T-helper 1 cell treated with Interleukin-12 subunit alpha and Interleukin-12 subunit beta and Interleukin-4 antibody, amounts not matched to agents 30 μg/mL and 1 μg/mL, for 36 hours (primary cell): Measurements from ENCODE around the gene B4GALT5.

ENCODE experiments used
- H3K27ac Mint-ChIP-seq: one replicate; pipeline ENCODE4 v1.8.0; 2021; ENCODE audit warnings: mild to moderate bottlenecking, mixed read lengths
- H3K27me3 Mint-ChIP-seq: one replicate; pipeline ENCODE4 v1.8.0; 2021; ENCODE audit warnings: low read depth, mixed read lengths
- H3K36me3 Mint-ChIP-seq: one replicate; pipeline ENCODE4 v1.8.0; 2021; ENCODE audit warnings: low read depth, mixed read lengths
- H3K4me1 Mint-ChIP-seq: one replicate; pipeline ENCODE4 v1.8.0; 2021; ENCODE audit warnings: low read depth, mixed read lengths
- H3K4me3 Mint-ChIP-seq: one replicate; pipeline ENCODE4 v1.8.0; 2021; ENCODE audit warnings: mild to moderate bottlenecking, moderate library complexity, mixed read lengths
- H3K9me3 Mint-ChIP-seq: one replicate; pipeline ENCODE4 v1.8.0; 2021; ENCODE audit warnings: mixed read lengths

Gene B4GALT5

GRCh38 chr20:49601153-49601924 lies 112.3 kb downstream of the B4GALT5 start:
- Mint-ChIP-seq H3K36me3 (peaks cover 31% of the 10 kb centered on the region), H3K27me3 (no peaks in the 10 kb centered on the region), H3K4me3 (no peak overlapping the region), H3K4me1 (peaks cover 38% of the 10 kb centered on the region), H3K9me3 (no peaks in the 10 kb centered on the region), H3K27ac (peak overlapping the region; percentile 72)

GRCh38 chr20:49599746-49600113 lies 113.9 kb downstream of the B4GALT5 start:
- H3K27me3 Mint-ChIP-seq = no peaks in the 10 kb centered on the region
- H3K27ac Mint-ChIP-seq = peak overlapping the region; percentile 12
- no peak overlapping the region for H3K4me3 Mint-ChIP-seq
- H3K36me3 Mint-ChIP-seq = peaks cover 34% of the 10 kb centered on the region
- H3K9me3 Mint-ChIP-seq = no peaks in the 10 kb centered on the region
- H3K4me1 Mint-ChIP-seq = peaks cover 48% of the 10 kb centered on the region

- Mint-ChIP-seq H3K27ac (peak overlapping the region; percentile 91), H3K9me3 (no peaks in the 10 kb centered on the region), H3K4me3 (peak overlapping the region; percentile 60), H3K36me3 (peaks cover 34% of the 10 kb centered on the region), H3K27me3 (no peaks in the 10 kb centered on the region), H3K4me1 (peaks cover 57% of the 10 kb centered on the region)
Observed at GRCh38 chr20:49597825-49598395, 115.8 kb downstream of the B4GALT5 start.

GRCh38 chr20:49595811-49596561 lies 117.7 kb downstream of the B4GALT5 start:
- H3K36me3 Mint-ChIP-seq = peaks cover 37% of the 10 kb centered on the region
- H3K4me3 Mint-ChIP-seq = peak overlapping the region; percentile 74
- peaks cover 69% of the 10 kb centered on the region for H3K4me1 Mint-ChIP-seq
- peaks cover 5% of the 10 kb centered on the region for H3K9me3 Mint-ChIP-seq
- no peaks in the 10 kb centered on the region for H3K27me3 Mint-ChIP-seq
- peak overlapping the region; percentile 96 for H3K27ac Mint-ChIP-seq

- H3K27me3 Mint-ChIP-seq = no peaks in the 10 kb centered on the region
- peaks cover 38% of the 10 kb centered on the region for H3K36me3 Mint-ChIP-seq
- peak overlapping the region; percentile 96 for H3K27ac Mint-ChIP-seq
- H3K4me3 Mint-ChIP-seq = peak overlapping the region; percentile 74
- peaks cover 71% of the 10 kb centered on the region for H3K4me1 Mint-ChIP-seq
- peaks cover 8% of the 10 kb centered on the region for H3K9me3 Mint-ChIP-seq
Observed at GRCh38 chr20:49595346-49595745, 118.3 kb downstream of the B4GALT5 start.

- no peaks in the 10 kb centered on the region for H3K27me3 Mint-ChIP-seq
- H3K27ac Mint-ChIP-seq = peak overlapping the region; percentile 96
- H3K4me1 Mint-ChIP-seq = peaks cover 72% of the 10 kb centered on the region
- peak overlapping the region; percentile 74 for H3K4me3 Mint-ChIP-seq
- peaks cover 39% of the 10 kb centered on the region for H3K36me3 Mint-ChIP-seq
- H3K9me3 Mint-ChIP-seq = peaks cover 12% of the 10 kb centered on the region
Observed at GRCh38 chr20:49594931-49595315, 118.8 kb downstream of the B4GALT5 start.

- H3K4me3 Mint-ChIP-seq = peak overlapping the region; percentile 74
- H3K36me3 Mint-ChIP-seq = peaks cover 43% of the 10 kb centered on the region
- H3K27me3 Mint-ChIP-seq = no peaks in the 10 kb centered on the region
- peaks cover 15% of the 10 kb centered on the region for H3K9me3 Mint-ChIP-seq
- H3K4me1 Mint-ChIP-seq = peaks cover 75% of the 10 kb centered on the region
- peak overlapping the region; percentile 96 for H3K27ac Mint-ChIP-seq
Observed at GRCh38 chr20:49594143-49594930, 119.3 kb downstream of the B4GALT5 start.

GRCh38 chr20:49593466-49594142 lies 120.1 kb downstream of the B4GALT5 start:
- Mint-ChIP-seq H3K4me1 (peaks cover 78% of the 10 kb centered on the region), H3K4me3 (peak overlapping the region; percentile 74), H3K27ac (peak overlapping the region; percentile 96), H3K36me3 (peaks cover 45% of the 10 kb centered on the region), H3K27me3 (no peaks in the 10 kb centered on the region), H3K9me3 (peaks cover 15% of the 10 kb centered on the region)

GRCh38 chr20:49592120-49592519 lies 121.6 kb downstream of the B4GALT5 start:
- Mint-ChIP-seq H3K27ac (peak overlapping the region; percentile 96), H3K27me3 (no peaks in the 10 kb centered on the region), H3K9me3 (peaks cover 15% of the 10 kb centered on the region), H3K4me1 (peaks cover 71% of the 10 kb centered on the region), H3K4me3 (peak overlapping the region; percentile 74), H3K36me3 (peaks cover 39% of the 10 kb centered on the region)

GRCh38 chr20:49591217-49591865 lies 122.3 kb downstream of the B4GALT5 start:
- peak overlapping the region; percentile 74 for H3K4me3 Mint-ChIP-seq

GRCh38 chr20:49590163-49591017 lies 123.3 kb downstream of the B4GALT5 start:
- no peaks in the 10 kb centered on the region for H3K27me3 Mint-ChIP-seq
- H3K9me3 Mint-ChIP-seq = peaks cover 15% of the 10 kb centered on the region
- peaks cover 35% of the 10 kb centered on the region for H3K36me3 Mint-ChIP-seq
- peak overlapping the region; percentile 96 for H3K27ac Mint-ChIP-seq
- H3K4me1 Mint-ChIP-seq = peaks cover 61% of the 10 kb centered on the region
- peak overlapping the region; percentile 52 for H3K4me3 Mint-ChIP-seq

More at GRCh38 chr20:49591217-49591865, 122.3 kb downstream of the B4GALT5 start:
- Mint-ChIP-seq H3K9me3 (peaks cover 15% of the 10 kb centered on the region), H3K27me3 (no peaks in the 10 kb centered on the region), H3K27ac (peak overlapping the region; percentile 96), H3K4me1 (peaks cover 69% of the 10 kb centered on the region), H3K36me3 (peaks cover 37% of the 10 kb centered on the region)

- Mint-ChIP-seq H3K4me3 (no peak overlapping the region), H3K27ac (peak overlapping the region; percentile 96), H3K27me3 (no peaks in the 10 kb centered on the region), H3K4me1 (peaks cover 57% of the 10 kb centered on the region), H3K9me3 (peaks cover 15% of the 10 kb centered on the region), H3K36me3 (peaks cover 31% of the 10 kb centered on the region)
Observed at GRCh38 chr20:49589747-49590146, 123.9 kb downstream of the B4GALT5 start.
